Suprapubic skin (tissue), 4 donors: ENCODE results near the gene GLYATL1B.
"Not testable (repeated sequence)": the region's sequence is repeated elsewhere in the genome, so short reads cannot be mapped to it uniquely, and the experiment has no call there.

Experiments
- CTCF ChIP-seq, 2 donors: fragments of 200-600 bp in 1 of 2; fragments of 450-650 bp in 1 of 2; sonication (generic) in 1 of 2; IDR thresholded peaks; one replicate each; pipeline ENCODE4 v1.5.1; 2016 to 2019; ENCODE audit warnings: antibody characterized with exemption in 2 of 2, mild to moderate bottlenecking in 1 of 2, moderate library complexity in 1 of 2
- EP300 ChIP-seq: sonication (generic); formaldehyde crosslinking; IDR thresholded peaks from one replicate; pipeline ENCODE4 v1.6.1; 2017; ENCODE audit warnings: antibody characterized with exemption
- POLR2A ChIP-seq, 2 donors: fragments of 450-650 bp; IDR thresholded peaks; one replicate each; pipeline ENCODE4 v1.6.1; 2017; ENCODE audit warnings: antibody characterized with exemption in 2 of 2, mild to moderate bottlenecking in 2 of 2, moderate library complexity in 2 of 2
- POLR2AphosphoS5 ChIP-seq, 3 donors: sonication (generic); formaldehyde crosslinking; IDR thresholded peaks; one replicate each; pipeline ENCODE4 v1.6.1; 2017; ENCODE audit warnings: antibody characterized with exemption in 3 of 3

- not testable (repeated sequence) for TF ChIP-seq POLR2AphosphoS5 (IDR thresholded peaks at IDR 0.05); EP300; CTCF (IDR thresholded peaks at IDR 0.05); POLR2A (IDR thresholded peaks at IDR 0.05)
Measured at GRCh38 chr11:59095972-59096575, 10.0 kb downstream of the GLYATL1B start.
